Left ventricle myocardium inferior (tissue), 1 donor: ENCODE results near the gene SLC6A11. TPM values are rescaled to one million over a fixed set of nuclear protein-coding genes. Genes with fewer than 3 reads are reported as not detected.

ENCODE experiments used
- DNase-seq: peaks from one replicate; pipeline ENCODE4 v3.0.0-alpha.2; 2020
- H3K27ac ChIP-seq: fragments of 200-600 bp; replicated peaks from 2 replicates; pipeline ENCODE4 v1.8.0; 2021
- H3K27me3 ChIP-seq: fragments of 200-600 bp; 2 replicates; pipeline ENCODE4 v1.8.0; 2021; ENCODE audit warnings: low read depth
- H3K36me3 ChIP-seq: fragments of 200-600 bp; 2 replicates; pipeline ENCODE4 v1.8.0; 2021
- H3K4me1 ChIP-seq: fragments of 200-600 bp; 2 replicates; pipeline ENCODE4 v1.8.0; 2021
- H3K4me3 ChIP-seq: fragments of 200-600 bp; 2 replicates; pipeline ENCODE4 v1.8.0; 2021; ENCODE audit warnings: mild to moderate bottlenecking, moderate library complexity
- H3K9me3 ChIP-seq: fragments of 200-600 bp; replicated peaks from 2 replicates; pipeline ENCODE4 v1.8.0; 2021
- intact Hi-C: fragments of 100-400 bp; cut with micrococcal nuclease; formaldehyde crosslinking; loops from one replicate; pipeline ENCODE4 v1.11.0; 2022
- total RNA-seq: library from RNA; stranded (reverse); fragmentation: NEBNext Ultra II Directional; extraction: Animal tissue kit (Norgen Biotek cat#: 25700); gene quantifications from one replicate; pipeline ENCODE4 v1.2.1, GENCODE V29; 2021
- TF ChIP-seq, protein P1 (sequence below): fragments of 200-600 bp; IDR thresholded peaks from 2 replicates; pipeline ENCODE4 v1.8.0; 2021; ENCODE audit warnings: antibody characterized with exemption, mild to moderate bottlenecking, borderline replicate concordance
- donor health status: DM: no; HTN: yes; CAD: no; lungs with severe emphysema.

The SLC6A11 gene
- total RNA-seq, 1 donor from 2014 or later: not detected

DNA sequence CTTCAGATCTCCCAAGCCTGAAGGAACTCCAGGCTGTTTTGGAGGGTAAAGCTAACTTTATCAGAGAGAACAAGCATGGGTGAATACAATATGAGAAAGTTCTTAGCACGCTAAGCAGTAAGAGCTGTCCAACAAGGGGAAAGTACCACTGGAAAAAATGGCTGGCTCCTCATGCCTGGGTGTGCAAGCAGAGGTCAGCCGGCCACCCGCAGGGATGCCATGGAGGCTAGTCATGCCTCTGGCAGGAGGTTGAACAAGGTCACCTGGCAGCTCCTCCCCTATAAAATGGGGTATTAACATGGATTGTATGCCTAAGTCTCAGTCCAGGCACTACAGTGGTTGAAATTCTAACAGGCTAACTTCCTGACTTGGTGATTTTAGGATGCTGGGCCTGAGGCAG, 101.1 kb downstream of the SLC6A11 start:
- Histone ChIP-seq H3K27me3 (peaks cover 77% of the 10 kb centered on the region), H3K36me3 (no peaks in the 10 kb centered on the region), H3K9me3 (peaks cover 25% of the 10 kb centered on the region), H3K27ac (no peak overlapping the region), H3K4me3 (no peak overlapping the region), H3K4me1 (no peaks in the 10 kb centered on the region)
- intact Hi-C loops: no loop called here
- no peak for DNase-seq
- TF ChIP-seq, protein P1, sequence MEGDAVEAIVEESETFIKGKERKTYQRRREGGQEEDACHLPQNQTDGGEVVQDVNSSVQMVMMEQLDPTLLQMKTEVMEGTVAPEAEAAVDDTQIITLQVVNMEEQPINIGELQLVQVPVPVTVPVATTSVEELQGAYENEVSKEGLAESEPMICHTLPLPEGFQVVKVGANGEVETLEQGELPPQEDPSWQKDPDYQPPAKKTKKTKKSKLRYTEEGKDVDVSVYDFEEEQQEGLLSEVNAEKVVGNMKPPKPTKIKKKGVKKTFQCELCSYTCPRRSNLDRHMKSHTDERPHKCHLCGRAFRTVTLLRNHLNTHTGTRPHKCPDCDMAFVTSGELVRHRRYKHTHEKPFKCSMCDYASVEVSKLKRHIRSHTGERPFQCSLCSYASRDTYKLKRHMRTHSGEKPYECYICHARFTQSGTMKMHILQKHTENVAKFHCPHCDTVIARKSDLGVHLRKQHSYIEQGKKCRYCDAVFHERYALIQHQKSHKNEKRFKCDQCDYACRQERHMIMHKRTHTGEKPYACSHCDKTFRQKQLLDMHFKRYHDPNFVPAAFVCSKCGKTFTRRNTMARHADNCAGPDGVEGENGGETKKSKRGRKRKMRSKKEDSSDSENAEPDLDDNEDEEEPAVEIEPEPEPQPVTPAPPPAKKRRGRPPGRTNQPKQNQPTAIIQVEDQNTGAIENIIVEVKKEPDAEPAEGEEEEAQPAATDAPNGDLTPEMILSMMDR: no peak

DNA sequence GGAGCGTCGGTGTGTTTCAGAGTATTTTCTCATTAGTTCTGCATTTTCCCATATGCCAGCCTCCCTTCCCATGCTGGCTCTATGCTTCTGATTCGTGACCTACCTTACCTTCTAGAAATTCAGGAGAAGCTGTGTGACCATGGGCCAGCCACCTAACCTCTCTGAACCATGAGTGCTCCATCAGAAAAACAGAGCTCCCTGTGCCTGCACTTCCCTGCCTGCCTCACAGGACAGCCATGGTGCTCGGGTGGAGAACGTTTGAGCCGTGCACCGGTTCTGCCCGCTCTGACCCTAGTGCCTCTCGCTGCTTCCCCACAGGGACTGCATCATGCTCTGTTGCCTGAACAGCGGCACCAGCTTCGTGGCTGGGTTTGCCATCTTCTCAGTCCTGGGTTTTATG, 102.0 kb downstream of the SLC6A11 start:
- Histone ChIP-seq H3K4me1 (no peaks in the 10 kb centered on the region), H3K27ac (no peak overlapping the region), H3K9me3 (peaks cover 31% of the 10 kb centered on the region), H3K4me3 (no peak overlapping the region), H3K27me3 (peaks cover 74% of the 10 kb centered on the region), H3K36me3 (no peaks in the 10 kb centered on the region)
- intact Hi-C loops: no loop called here
- no peak for DNase-seq
- TF ChIP-seq, protein P1: no peak

DNA sequence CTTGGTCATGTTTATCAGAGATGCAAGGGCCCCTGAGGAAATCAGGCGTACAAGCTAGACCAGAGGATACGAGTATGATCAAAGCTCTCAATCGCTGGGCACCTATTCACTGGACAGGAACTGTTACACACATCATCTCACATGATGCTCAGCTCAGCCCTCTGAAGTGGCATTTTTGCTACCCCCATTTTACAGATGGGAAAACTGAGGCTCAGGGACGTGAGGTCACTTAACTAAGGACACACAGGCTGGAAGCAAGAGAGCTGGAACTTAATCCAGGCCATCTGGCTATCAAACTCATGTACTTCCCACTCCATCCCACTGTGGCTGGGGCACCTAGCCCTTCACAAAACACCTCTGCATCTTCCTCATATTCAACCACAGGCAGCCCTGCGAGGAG, 103.6 kb downstream of the SLC6A11 start:
- H3K27me3 ChIP-seq: peaks cover 59% of the 10 kb centered on the region
- no peak overlapping the region for H3K27ac ChIP-seq
- H3K4me3 ChIP-seq: no peak overlapping the region
- DNase-seq: no peak
- no peaks in the 10 kb centered on the region for H3K4me1 ChIP-seq
- intact Hi-C loops: no loop called here
- TF ChIP-seq, protein P1: no peak
- no peaks in the 10 kb centered on the region for H3K36me3 ChIP-seq
- H3K9me3 ChIP-seq: peaks cover 45% of the 10 kb centered on the region

DNA sequence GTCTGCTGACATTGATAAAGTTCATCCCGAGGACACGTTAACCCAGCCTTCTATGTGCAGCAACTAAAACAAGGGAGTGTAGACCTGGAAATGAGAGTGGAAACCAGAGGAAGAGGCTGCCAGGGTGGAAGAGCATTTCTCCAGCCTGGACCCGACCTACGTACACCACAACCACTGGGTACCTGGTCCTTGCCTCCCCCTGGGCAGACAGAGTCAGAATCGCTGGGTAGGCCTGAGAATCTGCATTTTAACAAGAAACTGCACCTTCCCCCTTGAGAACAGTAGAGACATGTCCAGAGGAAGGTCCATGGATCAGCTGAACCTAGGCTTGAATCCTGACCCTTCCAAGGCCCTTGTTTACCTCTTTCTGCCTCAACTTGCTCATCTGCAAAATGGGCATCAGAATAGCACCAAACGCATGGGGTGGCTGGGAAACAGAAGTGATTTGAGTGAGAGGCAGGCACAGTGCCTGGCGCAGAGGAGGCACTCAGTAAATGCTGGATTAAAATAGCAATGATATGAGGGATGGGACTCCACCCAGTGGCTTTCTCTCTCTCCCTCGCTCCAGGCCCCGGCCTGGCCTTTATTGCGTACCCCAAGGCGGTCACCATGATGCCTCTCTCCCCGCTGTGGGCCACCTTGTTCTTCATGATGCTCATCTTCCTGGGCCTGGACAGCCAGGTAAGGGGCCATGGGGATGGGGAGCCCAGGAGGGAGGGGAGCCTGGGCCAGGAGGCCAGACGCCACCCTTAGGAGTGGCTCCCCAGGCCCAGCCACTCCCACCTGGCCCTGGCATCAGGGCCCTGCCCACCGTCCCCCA, 109.6 kb downstream of the SLC6A11 start:
- Histone ChIP-seq H3K27me3 (peaks cover 37% of the 10 kb centered on the region), H3K4me3 (no peak overlapping the region), H3K36me3 (no peaks in the 10 kb centered on the region), H3K9me3 (peaks cover 35% of the 10 kb centered on the region), H3K4me1 (no peaks in the 10 kb centered on the region), H3K27ac (no peak overlapping the region)
- TF ChIP-seq, protein P1: no peak
- no peak for DNase-seq
- intact Hi-C loops: no loop called here

GRCh38 chr3:10926256-10926810, 110.3 kb downstream of the SLC6A11 start:
- peaks cover 31% of the 10 kb centered on the region for H3K27me3 ChIP-seq
- H3K36me3 ChIP-seq: no peaks in the 10 kb centered on the region
- intact Hi-C loops: no loop called here
- no peak overlapping the region for H3K4me3 ChIP-seq
- no peaks in the 10 kb centered on the region for H3K4me1 ChIP-seq
- no peak for DNase-seq
- H3K9me3 ChIP-seq: peaks cover 28% of the 10 kb centered on the region
- TF ChIP-seq, protein P1: no peak
- H3K27ac ChIP-seq: no peak overlapping the region
